Measurements from ENCODE around the gene DPCD.

The DPCD gene

GRCh38 chr10:101563497-101564040 is 24.6 kb upstream of the DPCD start:
- no peak for FAIRE-seq
- no peak for DNase-seq (ENCODE audit: insufficient read length, low spot score)
- TF ChIP-seq CTCF (IDR thresholded peaks at IDR 0.05; ENCODE audit: insufficient read depth, missing control alignments) = no peak

- FAIRE-seq = no peak
- TF ChIP-seq CTCF (IDR thresholded peaks at IDR 0.05; ENCODE audit: insufficient read depth, missing control alignments) = no peak
- DNase-seq (ENCODE audit: insufficient read length, low spot score) = no peak
Observed at GRCh38 chr10:101564490-101564991, 23.6 kb upstream of the DPCD start.

- TF ChIP-seq CTCF (IDR thresholded peaks at IDR 0.05; ENCODE audit: insufficient read depth, missing control alignments) = no peak
- no peak for FAIRE-seq
- no peak for DNase-seq (ENCODE audit: insufficient read length, low spot score)
Observed at GRCh38 chr10:101565370-101565900, 22.7 kb upstream of the DPCD start.

- no peak for TF ChIP-seq CTCF (IDR thresholded peaks at IDR 0.05; ENCODE audit: insufficient read depth, missing control alignments)
- DNase-seq (ENCODE audit: insufficient read length, low spot score) = no peak
- FAIRE-seq = no peak
Observed at GRCh38 chr10:101565936-101566332, 22.2 kb upstream of the DPCD start.

- DNase-seq (ENCODE audit: insufficient read length, low spot score) (no peak), FAIRE-seq (no peak)
- TF ChIP-seq CTCF (IDR thresholded peaks at IDR 0.05; ENCODE audit: insufficient read depth, missing control alignments) = no peak
Observed at GRCh38 chr10:101566333-101567164, 21.6 kb upstream of the DPCD start.

- TF ChIP-seq CTCF (IDR thresholded peaks at IDR 0.05; ENCODE audit: insufficient read depth, missing control alignments) = no peak
- no peak for DNase-seq (ENCODE audit: insufficient read length, low spot score)
- no peak for FAIRE-seq
Observed at GRCh38 chr10:101567165-101568006, 20.7 kb upstream of the DPCD start.
